ENCODE results near the gene ST8SIA1. TPM values are rescaled to one million over a fixed set of nuclear protein-coding genes. Genes with fewer than 3 reads are reported as not detected.

ST8SIA1 gene
- total RNA-seq, 1 experiment from 2014 or later, result not detected

- H2AK5ac ChIP-seq (ENCODE audit: insufficient read length, low read length), result no peak overlapping the region
- H3K4me2 ChIP-seq (ENCODE audit: insufficient read depth, insufficient read length, low read length), result no peak overlapping the region
- Mint-ChIP-seq H3K9me3 (peaks cover 0 to 3% of the 10 kb centered on the region in 2 experiments; a peak in 1 of 5 replicates), H3K36me3 (ENCODE audit: insufficient read depth in 1 of 3, low read depth in 3 of 3) (no peaks in the 10 kb centered on the region; a peak in 1 of 7 replicates), H3K27me3 (ENCODE audit: low read depth) (no peaks in the 10 kb centered on the region; the same call in 1 of the 2 replicates), H3K27ac (no peak overlapping the region), H3K4me1 (no peaks in the 10 kb centered on the region), H3K4me3 (no peak overlapping the region)
- no peak overlapping the region for H3K56ac ChIP-seq (ENCODE audit: insufficient read length, low read depth, low read length)
- no peak overlapping the region for H2BK15ac ChIP-seq (ENCODE audit: low read depth, low read length)
- no peaks in the 10 kb centered on the region for H4K20me1 ChIP-seq (ENCODE audit: control insufficient read depth, insufficient read depth, insufficient read length)
- H2BK5ac ChIP-seq (ENCODE audit: insufficient read length, low read length), result no peak overlapping the region
- no peak overlapping the region for H2BK20ac ChIP-seq (ENCODE audit: low read depth, low read length, poor library complexity, severe bottlenecking)
- no peak overlapping the region for H3K23ac ChIP-seq (ENCODE audit: insufficient read length, low read depth, low read length)
- no peak overlapping the region for H2BK120ac ChIP-seq (ENCODE audit: low read depth, low read length, poor library complexity, severe bottlenecking)
- no peak overlapping the region for H3K14ac ChIP-seq (ENCODE audit: insufficient read depth, low read length)
- no peaks in the 10 kb centered on the region for H3K79me1 ChIP-seq (ENCODE audit: insufficient read depth, low read depth, low read length, poor library complexity, severe bottlenecking)
- no peaks in the 10 kb centered on the region for H3K23me2 ChIP-seq (ENCODE audit: insufficient read length, low read depth, low read length, poor library complexity, severe bottlenecking)
- no peak overlapping the region for H3K4ac ChIP-seq (ENCODE audit: low read depth, low read length)
- no peaks in the 10 kb centered on the region for H3K79me2 ChIP-seq (ENCODE audit: insufficient read depth, low read length)
- no peak overlapping the region for H3K18ac ChIP-seq (ENCODE audit: insufficient read length, low read depth, low read length)
- no peaks in the 10 kb centered on the region for H3K27me3 ChIP-seq (ENCODE audit: insufficient read depth, low read length)
- WGBS (ENCODE audit: extremely low coverage, insufficient read length, low lambda C conversion rate), result no CpG with 5 or more reads among the region's 4 CpGs
- no peak overlapping the region for H4K5ac ChIP-seq (ENCODE audit: insufficient read length, low read depth, low read length)
- no peak overlapping the region for H2BK12ac ChIP-seq (ENCODE audit: insufficient read length, low read depth, low read length)
- TF ChIP-seq, protein P1, sequence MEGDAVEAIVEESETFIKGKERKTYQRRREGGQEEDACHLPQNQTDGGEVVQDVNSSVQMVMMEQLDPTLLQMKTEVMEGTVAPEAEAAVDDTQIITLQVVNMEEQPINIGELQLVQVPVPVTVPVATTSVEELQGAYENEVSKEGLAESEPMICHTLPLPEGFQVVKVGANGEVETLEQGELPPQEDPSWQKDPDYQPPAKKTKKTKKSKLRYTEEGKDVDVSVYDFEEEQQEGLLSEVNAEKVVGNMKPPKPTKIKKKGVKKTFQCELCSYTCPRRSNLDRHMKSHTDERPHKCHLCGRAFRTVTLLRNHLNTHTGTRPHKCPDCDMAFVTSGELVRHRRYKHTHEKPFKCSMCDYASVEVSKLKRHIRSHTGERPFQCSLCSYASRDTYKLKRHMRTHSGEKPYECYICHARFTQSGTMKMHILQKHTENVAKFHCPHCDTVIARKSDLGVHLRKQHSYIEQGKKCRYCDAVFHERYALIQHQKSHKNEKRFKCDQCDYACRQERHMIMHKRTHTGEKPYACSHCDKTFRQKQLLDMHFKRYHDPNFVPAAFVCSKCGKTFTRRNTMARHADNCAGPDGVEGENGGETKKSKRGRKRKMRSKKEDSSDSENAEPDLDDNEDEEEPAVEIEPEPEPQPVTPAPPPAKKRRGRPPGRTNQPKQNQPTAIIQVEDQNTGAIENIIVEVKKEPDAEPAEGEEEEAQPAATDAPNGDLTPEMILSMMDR (conservative IDR thresholded peaks at IDR 0.05), result no peak
- H4K8ac ChIP-seq (replicated peaks; ENCODE audit: insufficient read length, low read depth, low read length), result no peak overlapping the region
- H3K4me1 ChIP-seq (ENCODE audit: insufficient read depth, low read length), result no peaks in the 10 kb centered on the region; the same call in 1 of the 2 replicates
- H2AFZ ChIP-seq (ENCODE audit: low read length), result no peak overlapping the region
- no peak overlapping the region for H3K9ac ChIP-seq (ENCODE audit: extremely low read depth, insufficient read length, low read length)
- no peaks in the 10 kb centered on the region for H3K9me3 ChIP-seq (ENCODE audit: control insufficient read depth, low read depth, low read length)
- H3T11ph ChIP-seq (ENCODE audit: low read length), result no peak overlapping the region
- no peak for DNase-seq
- no peak overlapping the region for H3K27ac ChIP-seq (ENCODE audit: insufficient read length, low read depth, low read length)
- no peak overlapping the region for H4K91ac ChIP-seq (ENCODE audit: insufficient read length, low read depth, low read length)
Observed at GRCh38 chr12:22313286-22313962, 21.1 kb downstream of the ST8SIA1 start.
